HepG2 (cell line): ENCODE measurements around the gene HES3. TPM values are rescaled to one million over a fixed set of nuclear protein-coding genes. Genes with fewer than 3 reads are reported as not detected.
"Not testable (repeated sequence)": the region's sequence is repeated elsewhere in the genome, so short reads cannot be mapped to it uniquely, and the experiment has no call there.

Experiments used
- ATAC-seq: fragments of 200-7000 bp; cut with Tn5 transposase; 3 replicates; pipeline ENCODE4 v1.9.1; 2020; ENCODE audit warnings: mild to moderate bottlenecking, moderate library complexity
- BruUV-seq: library from RNA; stranded (reverse); fragments of 400-500 nt; replicated peaks from 2 replicates; lab custom pipeline; 2021; lab: Mats Ljungman, UMichigan
- CTCF ChIA-PET: fragments of 300-600 bp; formaldehyde crosslinking; extraction: SDS; loops from one replicate; lab custom pipeline; 2021; ENCODE audit warnings: low total read pairs, inconsistent platforms, low intra/inter-chr PET ratio; lab: Yijun Ruan, JAX
- POLR2A ChIA-PET: fragments of 350-600 bp; sonication (Branson Sonifier 250); formaldehyde crosslinking; loops from one replicate; lab custom pipeline; 2020; ENCODE audit warnings: antibody characterized with exemption, inconsistent platforms; lab: Yijun Ruan, JAX
- DNase-seq: peaks from one replicate; pipeline ENCODE4 v3.0.0-alpha.2; 2015; ENCODE audit warnings: low spot score
- FAIRE-seq: peaks from 3 replicates; lab custom pipeline; 2011; peaks lifted over from hg19 to GRCh38; lab: Jason Lieb, UNC
- H2AFZ ChIP-seq: one replicate; pipeline ENCODE4 v1.6.1; 2011; ENCODE audit warnings: low read length, inconsistent platforms
- H3K27ac ChIP-seq: fragments of 300-600 bp; 3 replicates; pipeline ENCODE4 v1.8.0; 2011; ENCODE audit warnings: mixed run types, mild to moderate bottlenecking, mixed read lengths, low read length, inconsistent platforms; ENCODE audit not compliant: insufficient read depth; ENCODE audit errors: extremely low read length
- H3K27me3 ChIP-seq, 2 experiments: fragments of 200-600 bp in 1 of 2; 2 replicates in 1 of 2; 3 replicates in 1 of 2; pipeline versions ENCODE4 v1.6.0 to v1.8.0; 2011; ENCODE audit warnings: low read length in 2 of 2, mild to moderate bottlenecking in 2 of 2, moderate library complexity in 2 of 2, inconsistent platforms in 1 of 2; ENCODE audit not compliant: insufficient read depth in 2 of 2, control insufficient read depth in 1 of 2
- H3K36me3 ChIP-seq, 2 experiments: fragments of 200-600 bp in 1 of 2; replicated peaks in 1 of 2; 2 replicates in 1 of 2; 3 replicates in 1 of 2; pipeline versions ENCODE4 v1.5.1 to v1.8.0; 2011; ENCODE audit warnings: low read length in 2 of 2, inconsistent platforms in 1 of 2; ENCODE audit not compliant: insufficient read depth in 2 of 2, control insufficient read depth in 1 of 2
- H3K4me1 ChIP-seq: 2 replicates; pipeline ENCODE4 v1.5.1; 2012; ENCODE audit warnings: low read length, inconsistent platforms; ENCODE audit not compliant: insufficient read depth
- H3K4me2 ChIP-seq: 2 replicates; pipeline ENCODE4 v1.6.0; 2011; ENCODE audit warnings: low read depth, low read length, inconsistent platforms
- H3K4me3 ChIP-seq, 3 experiments: fragments of 200-600 bp in 1 of 3; sonication (generic), shearing (Covaris generic) in 1 of 3; replicated peaks in 1 of 3; 2 replicates each; pipeline ENCODE4 v1.5.1; 2011 to 2016; ENCODE audit warnings: low read length in 3 of 3, inconsistent platforms in 2 of 3, low read depth in 2 of 3, mild to moderate bottlenecking in 2 of 3, control low read depth in 1 of 3, mixed read lengths in 1 of 3; ENCODE audit not compliant: insufficient read depth in 1 of 3
- H3K79me2 ChIP-seq: one replicate; pipeline ENCODE4 v1.6.1; 2011; ENCODE audit warnings: low read length, inconsistent platforms; ENCODE audit not compliant: insufficient read depth
- H3K9ac ChIP-seq: 2 replicates; pipeline ENCODE4 v1.6.0; 2011; ENCODE audit warnings: mild to moderate bottlenecking, low read depth, low read length, inconsistent platforms; ENCODE audit not compliant: insufficient read depth
- H3K9me3 ChIP-seq: 2 replicates; pipeline ENCODE4 v1.5.1; 2012; ENCODE audit warnings: mild to moderate bottlenecking, low read length
- H4K20me1 ChIP-seq: 2 replicates; pipeline ENCODE4 v1.6.0; 2011; ENCODE audit warnings: inconsistent platforms, mild to moderate bottlenecking, low read length, moderate library complexity; ENCODE audit not compliant: insufficient read depth
- FIP1L1 ChIP-seq: fragments of 200-400 bp; formaldehyde crosslinking; IDR thresholded peaks from 2 replicates; pipeline ENCODE4 v1.6.1; 2018; ENCODE audit warnings: low read depth, mild to moderate bottlenecking, low read length, moderate library complexity, borderline replicate concordance; ENCODE audit not compliant: insufficient read depth
- RARA ChIP-seq: IDR thresholded peaks from 2 replicates; pipeline ENCODE4 v1.6.1; 2016; ENCODE audit warnings: missing genetic modification reagents, missing compliant biosample characterization
- WGBS: methylation state at CpG from one replicate; pipeline ENCODE4 v1.1.6; 2017; ENCODE audit warnings: low lambda C conversion rate; 5-methylcytosine and 5-hydroxymethylcytosine counted together
- in situ Hi-C: cut with HindIII; loops from 2 replicates; pipeline ENCODE4 v1.10.0; 2017; ENCODE audit warnings: low pct_unique_long_range_greater_than_20kb; ENCODE audit not compliant: extremely low pct_ligation_motif_present
- intact Hi-C: fragments of 100-400 bp; cut with micrococcal nuclease; formaldehyde crosslinking; loops from one replicate; pipeline ENCODE4 v1.10.0; 2022; ENCODE audit not compliant: unreplicated experiment
- polyA plus RNA-seq, 8 experiments: library from polyadenylated mRNA; depleted of rRNA in 3 of 8; stranded (reverse) in 7 of 8; unstranded in 1 of 8; fragments of >200 nt; fragmentation: Illumina TruSeq in 4 of 8; extraction: Trizol in 4 of 8; gene quantifications; 2 replicates each; pipeline versions ENCODE4 v1.2.1 to v1.2.3, GENCODE V29; 2011 to 2016; ENCODE audit warnings: low read depth in 4 of 8, missing spikeins in 1 of 8, mixed read lengths in 1 of 8; ENCODE audit not compliant: insufficient read depth in 1 of 8
- total RNA-seq, 5 experiments: library from RNA; depleted of rRNA; stranded (reverse); fragments of >200 nt; fragmentation: Illumina TruSeq; extraction: Trizol; gene quantifications; 2 replicates each; pipeline ENCODE4 v1.2.3, GENCODE V29; 2016; ENCODE audit warnings: low read depth in 1 of 5
- TF ChIP-seq, protein P1 (sequence below): sonication (generic); formaldehyde crosslinking; IDR thresholded peaks from 2 replicates; pipeline ENCODE4 v1.8.1; 2022; ENCODE audit warnings: mild to moderate bottlenecking, missing genetic modification reagents

Gene HES3
- total and polyA plus RNA-seq, 2 of the 13 experiments (the other 11 are each of a cell fraction or from before 2014, with no cell fraction given) = not detected

- ChIA-PET POLR2A (interaction anchor here (1.2 kb wide), 1 partner anchor 12 kb away, joined by 3 read pairs; no protein-coding TSS in a partner anchor), CTCF (no interaction called here)
- H3K4me1 ChIP-seq = peaks cover under 1% of the 10 kb centered on the region; the same call in 1 of the 2 replicates
- no peak overlapping the region for H3K27ac ChIP-seq
- H3K9me3 ChIP-seq = no peaks in the 10 kb centered on the region
- no peaks in the 10 kb centered on the region for H3K79me2 ChIP-seq
- H3K36me3 ChIP-seq = peaks cover 7 to 21% of the 10 kb centered on the region in 2 experiments; a peak in 4 of 5 replicates
- no peaks in the 10 kb centered on the region for H4K20me1 ChIP-seq
- H3K9ac ChIP-seq = no peak overlapping the region
- DNase-seq = no peak
- H3K4me3 ChIP-seq = no peak overlapping the region
- H3K27me3 ChIP-seq = no peaks in the 10 kb centered on the region
- ATAC-seq = no peak
- intact Hi-C loops (no loop called here), in situ Hi-C loops (no loop called here)
- WGBS = 97% methylated on average over 16 of the region's 20 CpGs
- no TSS peak for BruUV-seq
- H2AFZ ChIP-seq = no peak overlapping the region
- no peak for TF ChIP-seq RARA
- TF ChIP-seq, protein P1, sequence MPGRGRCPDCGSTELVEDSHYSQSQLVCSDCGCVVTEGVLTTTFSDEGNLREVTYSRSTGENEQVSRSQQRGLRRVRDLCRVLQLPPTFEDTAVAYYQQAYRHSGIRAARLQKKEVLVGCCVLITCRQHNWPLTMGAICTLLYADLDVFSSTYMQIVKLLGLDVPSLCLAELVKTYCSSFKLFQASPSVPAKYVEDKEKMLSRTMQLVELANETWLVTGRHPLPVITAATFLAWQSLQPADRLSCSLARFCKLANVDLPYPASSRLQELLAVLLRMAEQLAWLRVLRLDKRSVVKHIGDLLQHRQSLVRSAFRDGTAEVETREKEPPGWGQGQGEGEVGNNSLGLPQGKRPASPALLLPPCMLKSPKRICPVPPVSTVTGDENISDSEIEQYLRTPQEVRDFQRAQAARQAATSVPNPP = no peak
- no peak for FAIRE-seq
- no peak overlapping the region for H3K4me2 ChIP-seq
Observed at GRCh38 chr1:6212193-6212959, 31.6 kb upstream of the HES3 start.

GRCh38 chr1:6218375-6219164 is 25.4 kb upstream of the HES3 start:
- Histone ChIP-seq H3K4me1 (no peaks in the 10 kb centered on the region), H2AFZ (no peak overlapping the region), H3K27me3 (no peaks in the 10 kb centered on the region), H3K9me3 (no peaks in the 10 kb centered on the region), H3K79me2 (no peaks in the 10 kb centered on the region), H3K4me2 (no peak overlapping the region), H3K9ac (no peak overlapping the region), H3K27ac (no peak overlapping the region), H3K4me3 (no peak overlapping the region), H3K36me3 (peaks cover 0 to 11% of the 10 kb centered on the region in 2 experiments; a peak in 2 of 5 replicates)
- WGBS = 99% methylated on average over 12 of the region's 16 CpGs
- intact Hi-C loops = no loop called here
- POLR2A ChIA-PET = interaction anchor here (1.6 to 2.6 kb wide), 2 partner anchors 12 to 19 kb away, joined by 3 to 7 read pairs; partner anchors contain the start of gene RNF207
- CTCF ChIA-PET = no interaction called here
- no TSS peak for BruUV-seq
- FAIRE-seq (no peak), ATAC-seq (peak; percentile 16; the same call in 2 of the 3 replicates), DNase-seq (no peak)
- in situ Hi-C loops = no loop called here
- no peak for TF ChIP-seq FIP1L1
- TF ChIP-seq, all 625 proteins: peak for 0
- H4K20me1 ChIP-seq = no peaks in the 10 kb centered on the region

GRCh38 chr1:6219641-6220040 is 24.3 kb upstream of the HES3 start:
- BruUV-seq, H3K79me2 ChIP-seq, FAIRE-seq, ATAC-seq, intact Hi-C loops, H4K20me1 ChIP-seq, H3K27me3 ChIP-seq, in situ Hi-C loops, H3K27ac ChIP-seq, H3K4me3 ChIP-seq, H2AFZ ChIP-seq, DNase-seq, H3K9me3 ChIP-seq, H3K9ac ChIP-seq, H3K4me1 ChIP-seq, H3K4me2 ChIP-seq, CTCF ChIA-PET: not testable (repeated sequence)
- over 99% methylated on average over 11 of the region's 11 CpGs for WGBS
- H3K36me3 ChIP-seq = peaks cover 2 to 22% of the 10 kb centered on the region in 2 experiments; a peak in 4 of 5 replicates
- POLR2A ChIA-PET = interaction anchor here (0.9 kb wide), 1 partner anchor 15 kb away, joined by 3 read pairs; no protein-coding TSS in a partner anchor
